CD4-positive, alpha-beta T cell treated with Interleukin-1 beta for 1 hour (primary cell): Measurements from ENCODE around the gene LYSMD1.
A peak's percentile ranks its signal among the peaks of the same experiment; 100 is the strongest.
"Not testable (repeated sequence)": the region's sequence is repeated elsewhere in the genome, so short reads cannot be mapped to it uniquely, and the experiment has no call there.

Source experiments
- DNase-seq, 2 donors: peaks; one replicate each; pipeline ENCODE4 v3.0.0-alpha.2; 2020 to 2022

Gene LYSMD1, protein sequence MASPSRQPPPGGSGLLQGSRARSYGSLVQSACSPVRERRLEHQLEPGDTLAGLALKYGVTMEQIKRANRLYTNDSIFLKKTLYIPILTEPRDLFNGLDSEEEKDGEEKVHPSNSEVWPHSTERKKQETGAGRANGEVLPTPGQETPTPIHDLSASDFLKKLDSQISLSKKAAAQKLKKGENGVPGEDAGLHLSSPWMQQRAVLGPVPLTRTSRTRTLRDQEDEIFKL

DNA sequence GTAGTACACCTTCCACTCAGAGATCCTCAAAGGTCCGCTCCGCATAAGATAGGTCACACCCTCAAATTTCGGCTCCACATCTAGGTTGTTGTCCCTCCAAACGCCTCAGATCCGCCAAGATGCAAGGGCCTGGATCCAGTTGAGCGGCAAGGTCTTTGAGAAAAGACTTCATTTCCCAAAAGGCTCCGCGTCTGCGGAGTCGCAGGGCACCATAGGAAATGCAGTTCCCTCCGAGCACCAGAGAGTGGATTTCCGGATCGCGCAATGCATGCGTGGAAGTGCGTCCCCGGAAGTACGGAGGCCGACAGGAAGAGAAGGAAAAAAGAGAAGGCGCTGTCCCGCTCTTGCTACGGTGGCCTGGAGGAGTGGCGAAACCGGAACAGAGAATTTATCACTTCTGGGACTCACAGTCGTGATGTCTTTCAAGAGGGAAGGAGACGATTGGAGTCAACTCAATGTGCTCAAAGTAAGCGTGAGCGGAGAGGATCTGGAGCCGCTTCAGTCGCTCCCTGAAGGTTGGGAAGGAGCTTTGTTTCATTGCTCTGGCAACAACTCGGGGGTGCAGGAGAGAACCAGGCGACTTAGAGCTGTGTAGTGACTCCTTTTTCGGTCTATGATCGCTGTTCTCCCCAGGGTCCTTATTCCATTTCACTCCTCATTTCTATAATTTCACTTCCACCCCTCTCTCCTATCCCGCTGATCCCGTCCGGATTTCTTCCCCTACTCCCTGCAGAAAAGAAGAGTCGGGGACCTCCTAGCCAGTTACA lies at the start of gene LYSMD1, which contains the start of gene SCNM1:
TSS of gene LYSMD1 (minus strand) at position 165 of the 767 bp plus-strand sequence. CDS start 644 bp downstream, outside the sequence.
TSS of gene SCNM1 (plus strand) at position 407 of the 767 bp plus-strand sequence. CDS start at position 416, 9 bp downstream.
- peak; percentile 97 to 98 for DNase-seq

DNA sequence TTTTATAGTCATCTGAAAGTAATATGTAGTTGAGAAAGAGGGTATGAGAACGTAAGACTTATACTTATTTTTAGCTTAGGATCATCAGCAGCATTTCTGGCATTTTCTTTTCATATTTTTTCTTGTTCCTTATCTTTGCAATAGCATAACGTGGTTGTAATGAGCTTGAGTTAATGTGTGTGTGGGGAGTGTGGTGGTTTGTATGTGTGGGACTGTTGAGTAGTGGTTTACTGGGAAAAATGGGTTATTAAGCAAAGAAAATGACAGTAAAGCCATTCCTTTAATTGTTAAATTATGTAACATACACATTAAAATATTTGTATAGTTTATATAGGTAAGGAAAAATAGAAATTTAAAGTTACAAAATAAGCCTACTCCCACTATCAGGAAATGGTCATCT lies 47.9 kb upstream of the LYSMD1 start:
- no peak for DNase-seq

DNA sequence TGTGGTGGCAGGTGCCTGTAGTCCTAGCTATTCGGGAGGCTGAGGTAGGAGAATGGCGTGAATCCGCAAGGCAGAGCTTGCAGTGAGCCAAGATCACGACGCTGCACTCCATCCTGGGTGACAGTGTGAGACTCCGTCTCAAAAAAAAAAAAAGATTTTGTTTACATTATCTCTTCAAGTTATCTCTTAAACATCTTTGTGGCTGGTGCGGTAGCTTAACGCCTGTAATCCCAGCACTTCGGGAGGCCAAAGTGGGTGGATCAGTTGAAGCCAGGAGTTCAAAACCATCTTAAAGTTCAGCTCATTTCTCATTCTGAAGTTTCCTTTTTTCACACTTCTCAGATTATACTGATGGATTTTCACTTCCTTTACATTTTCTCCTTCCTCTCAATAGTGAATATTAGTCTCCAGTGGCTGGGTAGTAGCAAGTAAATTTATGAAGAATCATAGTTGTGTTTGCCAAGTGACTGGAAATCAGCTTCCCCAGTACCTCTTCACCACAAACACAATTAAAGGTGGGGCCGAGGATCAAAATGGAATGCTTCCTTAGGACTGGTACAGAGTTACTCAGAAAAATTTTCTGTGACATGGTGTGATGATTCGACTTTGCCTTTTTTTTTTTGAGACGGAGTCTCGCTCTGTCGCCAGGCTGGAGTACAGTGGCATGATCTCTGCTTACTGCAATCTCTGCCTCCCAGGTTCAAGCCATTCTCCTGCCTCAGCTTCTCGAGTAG lies 46.4 kb upstream of the LYSMD1 start:
- DNase-seq, result no peak

DNA sequence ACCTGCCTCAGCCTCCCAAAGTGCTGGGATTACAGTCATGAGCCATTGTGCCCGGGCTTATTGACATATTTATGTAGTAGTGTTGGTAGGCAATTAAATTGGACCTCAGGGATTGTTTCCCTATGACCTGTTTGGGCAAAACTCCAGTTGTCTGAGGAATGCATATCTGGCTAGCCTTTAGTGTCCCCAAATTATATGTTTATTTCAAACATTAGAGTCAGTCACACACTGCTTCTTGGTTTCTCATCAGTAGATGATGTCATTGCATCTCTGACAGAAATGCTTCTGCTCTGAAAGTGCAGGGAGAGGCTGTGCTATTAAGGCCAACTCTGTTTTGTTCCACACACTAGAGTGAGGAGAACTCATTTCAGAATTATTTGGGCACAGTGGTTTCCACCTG lies 45.1 kb upstream of the LYSMD1 start:
- DNase-seq, result no peak

DNA sequence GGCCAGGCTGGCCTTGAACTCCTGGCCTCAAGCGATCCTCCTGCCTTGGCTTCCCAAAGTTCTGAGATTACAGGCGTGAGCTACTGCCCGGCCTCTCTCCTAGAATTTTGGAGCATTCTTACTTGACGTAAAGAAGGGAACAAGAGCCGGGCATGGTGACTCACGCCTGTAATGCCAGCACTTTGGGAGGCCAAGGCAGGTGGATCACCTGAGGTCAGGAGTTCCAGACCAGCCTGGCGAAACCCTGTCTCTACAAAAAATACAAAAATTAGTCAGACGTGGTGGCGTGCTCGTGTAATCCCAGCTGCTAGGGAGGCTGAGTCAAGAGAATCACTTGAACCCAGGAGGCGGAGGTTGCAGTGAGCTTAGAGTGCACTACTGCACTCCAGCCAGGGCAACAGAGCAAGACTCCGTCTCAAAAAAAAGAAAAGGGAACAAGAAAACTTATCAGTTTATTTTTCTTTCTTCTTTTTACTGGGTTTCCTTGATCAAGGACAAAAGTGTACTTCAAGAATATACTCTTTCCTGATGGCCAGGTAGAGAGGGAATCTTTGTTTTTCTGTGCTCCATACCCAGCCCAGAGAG lies 39.8 kb upstream of the LYSMD1 start:
- not testable (repeated sequence) for DNase-seq

DNA sequence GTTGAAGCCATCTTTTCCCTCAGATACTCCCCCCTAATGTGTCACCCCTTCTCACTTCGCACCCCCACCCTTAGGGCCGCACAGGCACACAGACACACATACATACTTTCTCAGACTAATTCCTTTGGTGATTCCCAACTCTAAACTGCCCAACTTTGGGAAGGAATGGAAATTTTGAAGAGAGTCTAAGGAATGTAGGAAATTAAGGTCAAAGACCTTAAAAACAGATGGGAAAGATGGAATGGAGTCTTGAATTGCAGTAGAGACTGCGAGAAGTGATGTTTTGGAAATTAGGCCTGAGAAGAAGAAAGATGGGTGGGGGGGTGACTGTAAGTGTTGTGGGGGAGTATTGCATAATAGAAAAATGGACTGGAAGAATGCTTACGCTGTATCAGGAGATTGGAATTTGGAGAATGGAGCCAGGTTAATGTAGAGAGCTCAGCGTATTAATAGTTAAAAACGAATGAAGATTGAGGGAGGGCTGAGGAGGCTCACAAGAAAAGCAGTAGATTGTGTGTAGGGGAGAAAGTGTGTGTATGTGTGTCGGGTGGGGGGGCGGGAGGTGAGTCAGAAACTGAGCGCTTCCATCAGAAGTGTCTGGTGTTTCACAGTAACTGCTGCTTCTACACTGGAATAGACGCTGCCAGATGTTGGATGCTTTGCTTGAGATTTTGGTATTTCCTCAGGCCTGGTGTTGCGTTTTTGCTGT lies 34.3 kb upstream of the LYSMD1 start:
- DNase-seq, result peak in 1 of 2 donors; percentile 10

DNA sequence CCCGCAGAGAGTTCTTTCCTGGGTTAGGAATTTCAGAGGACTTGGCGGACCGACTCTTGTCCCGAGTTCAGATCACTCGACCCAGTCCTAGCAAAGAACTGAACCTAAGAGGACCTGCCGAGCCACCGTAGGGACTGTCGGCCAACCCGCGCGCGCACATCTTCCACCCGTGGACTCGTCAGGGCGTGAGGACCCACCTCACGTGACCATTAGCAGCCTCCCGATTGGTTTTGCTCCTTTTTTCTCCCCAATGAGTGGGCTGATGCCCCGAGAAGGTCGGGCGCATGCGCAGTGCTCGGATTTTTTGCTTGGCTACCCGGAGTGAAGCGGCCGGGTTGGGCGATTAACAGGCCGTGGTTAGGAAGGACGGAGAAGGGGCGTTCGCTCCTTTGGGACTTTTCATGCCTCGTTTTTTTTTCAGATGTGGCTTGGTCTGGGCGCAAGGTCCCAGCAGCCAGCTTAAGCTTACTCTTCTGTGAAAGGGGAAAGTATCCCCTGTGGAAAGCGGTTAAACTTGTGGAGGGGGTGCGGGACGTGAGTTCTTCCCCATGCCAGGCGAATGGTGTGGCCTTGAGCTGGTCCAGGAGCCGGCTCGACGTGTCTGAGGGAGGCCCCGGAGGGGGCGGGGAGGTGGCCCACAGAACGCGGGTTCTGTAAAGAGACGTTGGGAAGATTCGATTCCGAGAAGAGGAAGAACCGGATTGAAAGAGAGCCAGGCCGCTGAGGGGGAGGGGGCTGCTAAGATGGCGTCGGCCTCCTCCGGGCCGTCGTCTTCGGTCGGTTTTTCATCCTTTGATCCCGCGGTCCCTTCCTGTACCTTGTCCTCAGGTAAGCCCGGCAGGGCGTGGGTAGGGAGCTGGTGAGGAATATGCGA lies 32.8 kb upstream of the LYSMD1 start, which contains the start of gene PIP5K1A:
TSS of gene PIP5K1A (plus strand) at position 299 of the 874 bp plus-strand sequence. CDS start at position 744, 445 bp downstream.
- DNase-seq, result peak; percentile 99

DNA sequence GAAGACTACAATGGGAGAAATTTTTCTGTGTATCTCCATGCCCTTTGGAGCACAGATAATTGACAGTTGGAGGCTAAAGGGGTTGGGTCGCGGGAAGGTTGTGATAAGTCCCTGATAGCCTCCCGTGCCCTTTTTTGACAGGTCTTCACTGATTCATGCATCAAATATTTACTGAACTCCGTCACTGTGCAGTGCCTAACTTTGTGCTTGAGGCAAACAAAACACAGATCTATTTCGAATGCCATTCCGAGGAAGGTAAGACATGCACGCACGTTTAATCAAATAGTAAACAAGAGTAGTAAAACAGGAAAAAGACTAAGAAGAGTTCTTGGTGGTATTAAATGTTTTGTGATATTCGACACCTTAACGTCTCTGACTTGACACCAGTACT lies 32.2 kb upstream of the LYSMD1 start:
- no peak for DNase-seq

DNA sequence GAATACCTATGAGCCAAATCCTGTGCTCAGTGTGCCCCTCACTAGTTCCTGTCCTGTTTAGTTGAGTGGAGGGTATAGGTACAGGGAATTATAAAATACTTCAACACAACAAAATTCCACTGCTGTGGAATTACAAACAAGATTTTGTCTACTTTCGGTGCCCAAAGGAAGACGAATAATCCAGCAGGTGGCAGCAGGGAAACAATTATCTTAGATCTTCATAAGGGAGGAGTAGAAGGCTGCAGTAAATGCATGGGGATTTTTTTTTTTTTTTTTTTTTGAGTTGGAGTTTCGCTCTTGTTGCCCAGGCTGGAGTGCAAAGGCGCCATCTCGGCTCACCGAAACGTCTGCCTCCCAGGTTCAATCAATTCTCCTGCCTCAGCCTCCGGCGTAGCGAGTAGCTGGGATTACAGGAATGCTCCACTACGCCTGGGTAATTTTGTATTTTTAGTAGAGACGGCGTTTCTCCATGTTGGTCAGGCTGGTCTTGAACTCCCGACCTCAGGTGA lies 30.6 kb upstream of the LYSMD1 start:
- DNase-seq, result peak; percentile 51 to 71

DNA sequence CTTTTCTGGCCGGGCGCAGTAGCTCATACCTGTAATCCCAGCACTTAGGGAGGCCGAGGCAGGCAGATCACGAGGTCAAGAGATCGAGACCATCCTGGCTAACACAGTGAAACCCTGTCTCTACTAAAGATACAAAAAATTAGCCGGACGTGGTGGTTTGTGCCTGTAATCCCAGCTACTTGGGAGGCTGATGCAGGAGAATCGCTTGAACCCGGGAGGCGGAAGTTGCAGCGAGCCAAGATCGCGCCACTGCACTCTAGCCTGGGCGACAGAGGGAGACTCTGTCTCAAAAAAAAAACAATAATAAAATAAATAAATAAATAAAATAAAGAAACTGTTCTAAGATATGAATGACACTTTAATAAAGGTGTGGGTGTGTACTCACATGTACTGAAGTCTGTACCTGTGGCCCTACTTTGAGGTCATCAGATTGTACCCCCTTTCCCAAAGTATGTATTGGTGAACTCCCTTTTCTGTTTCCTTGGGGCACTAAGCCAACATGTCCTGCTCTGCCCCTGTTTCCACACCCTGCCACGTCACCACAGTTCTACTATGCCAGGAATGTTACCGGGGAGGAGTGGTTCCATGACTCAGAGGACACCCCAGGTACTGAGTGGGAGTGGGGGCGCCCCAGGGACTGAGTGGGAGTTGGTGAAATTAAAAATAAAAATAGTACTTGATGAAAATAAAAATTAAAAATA lies 29.3 kb upstream of the LYSMD1 start:
- not testable (repeated sequence) for DNase-seq

DNA sequence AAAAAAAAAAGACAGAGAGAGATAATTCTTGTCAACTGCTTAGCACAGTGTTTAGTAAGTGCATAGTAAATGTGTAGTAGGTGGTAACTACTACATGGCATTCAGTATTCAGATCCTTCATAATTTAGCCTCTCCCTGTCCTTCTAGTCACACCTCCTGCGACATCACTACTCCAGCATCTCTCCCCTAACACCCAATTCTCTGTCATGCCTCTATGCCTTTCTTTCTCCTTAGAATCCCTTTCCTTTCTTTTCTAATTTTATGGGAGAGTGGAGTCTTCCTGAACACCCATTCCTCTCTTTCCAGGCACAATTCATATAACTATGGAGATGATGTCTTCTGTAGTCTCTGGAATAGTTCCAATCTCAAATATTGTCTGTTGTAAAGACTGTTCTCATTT lies 28.2 kb upstream of the LYSMD1 start:
- DNase-seq, result no peak

DNA sequence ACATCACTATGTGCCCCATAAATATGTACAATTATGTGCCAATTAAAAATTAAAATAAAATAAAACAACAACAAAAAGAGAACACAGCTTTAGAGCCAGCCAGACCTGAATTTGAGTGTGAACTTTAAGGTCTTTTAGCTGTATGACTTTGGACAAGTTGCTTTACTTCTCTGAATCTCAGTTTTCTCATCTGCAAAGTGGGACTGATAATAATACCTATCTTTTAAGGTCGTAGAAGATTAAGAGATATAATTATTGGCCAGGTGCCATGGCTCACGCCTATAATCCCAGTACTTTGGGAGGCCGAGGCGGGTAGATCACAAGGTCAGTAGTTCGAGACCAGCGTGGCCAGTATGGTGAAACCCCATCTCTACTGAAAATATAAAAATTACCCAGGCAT lies 27.6 kb upstream of the LYSMD1 start:
- no peak for DNase-seq

DNA sequence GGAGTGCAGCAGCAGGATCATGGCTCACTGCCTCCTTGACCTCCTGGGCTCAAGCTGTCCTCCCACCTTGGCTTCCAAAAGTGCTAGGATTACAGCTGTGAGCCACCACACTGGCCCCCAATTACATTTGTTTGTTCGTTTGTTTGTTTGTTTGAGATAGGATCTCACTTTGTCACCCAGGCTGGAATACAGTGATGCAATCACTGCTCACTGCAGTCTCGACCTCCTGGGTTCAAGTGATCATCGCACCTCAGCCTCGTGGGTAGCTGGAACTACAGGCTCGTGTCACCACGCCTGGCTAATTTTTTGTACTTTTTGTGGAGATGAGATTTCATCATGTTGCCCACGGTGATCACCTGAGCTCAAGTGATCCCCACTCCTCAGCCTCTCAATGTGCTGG lies 26.3 kb upstream of the LYSMD1 start:
- DNase-seq, result no peak

DNA sequence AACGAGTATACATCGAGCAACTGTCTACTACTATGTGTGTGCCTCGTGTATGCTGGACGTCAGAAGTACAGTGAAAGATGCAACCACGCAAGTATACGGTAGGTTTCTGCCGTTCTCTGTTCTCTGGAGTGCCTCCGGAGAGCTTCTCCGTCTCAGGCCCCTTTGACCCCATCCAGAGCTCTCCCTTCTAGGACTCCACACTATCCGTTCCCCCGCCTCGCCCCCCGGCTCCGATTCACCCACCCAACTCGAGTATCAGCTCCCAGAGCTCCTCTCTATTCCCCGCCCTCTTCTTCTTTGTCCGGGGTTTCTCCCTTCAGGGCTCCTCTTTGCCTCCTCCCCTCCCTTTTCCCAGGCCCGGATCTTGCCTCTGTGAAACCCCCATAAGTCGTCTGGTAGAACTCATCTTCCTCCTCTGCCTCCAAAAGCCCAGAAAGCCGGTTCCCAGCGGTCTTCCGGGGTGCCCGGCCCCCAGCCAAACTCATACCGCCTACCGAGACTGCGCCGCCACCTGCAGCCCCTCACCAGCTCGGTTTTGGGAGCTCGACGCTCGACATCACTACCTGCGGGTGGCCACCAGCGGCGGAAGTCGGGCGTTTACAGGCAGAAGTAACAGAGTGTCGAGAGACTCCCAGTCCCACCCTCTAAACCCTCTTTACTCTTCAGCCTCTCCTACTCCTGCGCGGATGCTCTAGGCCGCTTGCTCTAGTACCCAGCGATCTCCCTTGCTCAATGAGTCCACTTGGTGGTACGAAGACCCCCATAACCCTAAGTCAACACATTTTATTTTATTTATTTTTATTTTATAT lies 24.1 kb upstream of the LYSMD1 start, which contains the start of gene VPS72:
TSS of gene VPS72 (minus strand) at position 561 of the 809 bp plus-strand sequence. CDS start at position 485, 76 bp downstream.
- peak; percentile 85 to 86 for DNase-seq

DNA sequence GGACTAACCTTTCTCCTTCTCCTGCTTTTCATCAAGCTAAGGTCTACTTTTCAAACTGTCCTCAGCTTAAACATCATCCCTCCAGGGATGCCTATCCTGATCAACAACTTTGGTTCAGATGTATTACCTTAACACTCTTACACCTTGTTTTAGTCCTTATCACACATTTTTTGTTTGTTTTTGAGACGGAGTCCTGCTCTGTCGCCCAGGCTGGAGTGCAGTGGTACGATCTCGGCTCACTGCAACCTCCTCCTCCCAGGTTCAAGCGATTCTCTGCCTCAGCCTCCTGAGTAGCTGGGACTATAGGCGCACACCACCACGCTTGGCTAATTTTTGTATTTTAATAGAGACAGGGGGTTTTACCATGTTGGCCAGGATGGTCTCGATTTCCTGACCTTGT lies 23.0 kb upstream of the LYSMD1 start:
- DNase-seq, result not testable (repeated sequence)

DNA sequence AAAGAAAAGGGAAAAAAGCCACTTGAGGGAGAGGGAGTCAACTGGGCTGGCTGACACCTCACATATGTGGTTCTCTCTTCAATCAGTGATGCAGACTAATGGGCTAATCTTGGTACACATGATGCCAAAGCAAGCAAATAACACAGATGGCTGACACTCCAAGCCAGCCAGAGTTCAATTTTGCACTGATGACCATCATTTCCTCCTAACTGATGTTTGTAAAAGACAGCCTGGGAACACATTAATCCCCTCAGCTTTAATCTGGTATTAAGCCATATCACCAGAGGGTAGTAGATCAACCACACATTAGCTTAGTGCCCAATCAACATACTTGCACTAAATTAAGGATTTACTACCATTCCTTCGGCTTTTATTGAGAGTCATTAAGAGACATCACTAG lies 21.5 kb upstream of the LYSMD1 start:
- DNase-seq, result no peak

DNA sequence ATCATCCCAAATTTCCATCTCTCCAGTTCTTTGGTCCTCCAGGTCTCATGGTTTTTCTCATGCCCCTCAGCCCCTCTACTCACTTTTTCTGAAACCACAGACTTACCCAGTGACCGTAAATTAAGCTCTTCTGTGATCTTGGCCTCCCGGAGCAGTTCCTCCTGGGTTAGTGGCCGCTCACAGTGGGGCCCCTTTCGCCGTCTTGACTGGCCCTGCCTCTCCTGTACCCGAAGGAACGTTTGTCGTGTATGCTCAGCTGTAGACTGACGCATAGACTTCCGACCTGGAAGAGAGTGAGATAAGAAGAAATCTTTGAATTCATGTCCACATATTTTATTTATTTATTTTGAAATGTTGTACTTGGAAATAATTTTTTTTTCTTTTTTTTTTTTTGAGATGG lies 18.5 kb upstream of the LYSMD1 start:
- DNase-seq, result no peak

DNA sequence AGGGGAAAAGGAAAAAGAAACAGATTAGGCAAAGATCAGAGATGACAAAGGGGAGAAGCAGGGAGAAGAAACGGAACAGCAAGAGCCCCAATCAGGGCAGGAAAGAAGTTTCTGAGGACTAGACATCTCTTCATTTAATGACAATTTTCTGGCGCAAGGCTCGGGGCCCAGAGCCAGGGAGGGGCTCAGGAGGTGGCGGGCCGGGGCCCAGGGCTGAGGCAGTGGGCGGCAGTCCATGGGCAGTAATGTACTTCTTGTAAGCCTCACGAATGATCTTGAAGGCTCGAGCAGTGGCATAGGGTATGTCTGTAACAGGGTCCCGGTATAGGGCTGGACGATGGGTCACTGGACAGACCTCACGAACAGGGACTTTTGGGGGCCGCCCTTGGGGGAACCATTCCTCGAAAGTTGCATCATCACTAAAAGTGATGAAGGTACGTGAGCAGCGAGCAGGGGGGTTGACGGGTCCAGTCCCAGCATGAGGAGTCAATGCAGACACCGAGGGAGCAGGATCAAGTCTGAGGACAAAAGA lies 10.9 kb upstream of the LYSMD1 start:
- no peak for DNase-seq

DNA sequence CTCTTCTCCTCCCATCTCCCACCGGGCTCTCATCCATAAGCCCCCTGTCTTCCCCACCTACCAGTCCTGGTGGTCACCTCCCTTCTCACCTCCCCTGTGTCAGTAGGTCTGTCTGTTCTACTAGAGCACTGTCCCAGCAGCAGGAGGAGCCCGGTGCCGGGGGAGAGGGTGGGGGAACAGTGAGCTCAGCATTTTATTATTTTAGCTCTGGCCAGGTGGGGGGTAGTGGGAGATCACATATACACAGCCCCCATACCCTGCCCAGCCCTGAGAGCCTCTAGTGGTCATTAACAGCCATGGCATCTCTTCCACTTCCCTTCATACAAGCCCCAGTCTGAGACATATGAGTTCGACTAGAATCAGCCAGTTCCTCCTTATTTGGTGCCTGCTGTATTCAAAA lies 10.2 kb upstream of the LYSMD1 start, which contains the start of gene TMOD4:
TSS of gene TMOD4 (minus strand) at position 119 of the 400 bp plus-strand sequence. CDS start 1,106 bp downstream, outside the sequence.
- DNase-seq, result no peak
